Activated CD8-positive, alpha-beta T cell treated with anti-CD3 and anti-CD28 coated beads for 36 hours (primary cell): Measurements from ENCODE around the gene CCDC146. TPM values are rescaled to one million over a fixed set of nuclear protein-coding genes. Genes with fewer than 3 reads are reported as not detected.

Experiments
- ATAC-seq: fragments of 200-7000 bp; cut with Tn5 transposase; one replicate; pipeline ENCODE4 v1.10.0; 2021; ENCODE audit warnings: mild to moderate bottlenecking, moderate library complexity
- CTCF ChIA-PET: fragments of 350-600 bp; sonication (Branson Sonifier 250); formaldehyde crosslinking; loops from one replicate; lab custom pipeline; 2021; ENCODE audit warnings: antibody characterized with exemption; lab: Charles Lee
- POLR2A ChIA-PET: fragments of 350-600 bp; sonication (Branson Sonifier 250); formaldehyde crosslinking; loops from one replicate; lab custom pipeline; 2021; ENCODE audit warnings: antibody characterized with exemption; lab: Charles Lee
- DNase-seq: peaks from one replicate; pipeline ENCODE4 v3.0.0-alpha.2; 2020
- H3K27ac Mint-ChIP-seq: one replicate; pipeline ENCODE4 v1.8.0; 2021; ENCODE audit warnings: mild to moderate bottlenecking, mixed read lengths
- H3K27me3 Mint-ChIP-seq: one replicate; pipeline ENCODE4 v1.8.0; 2021; ENCODE audit warnings: mixed read lengths
- H3K36me3 Mint-ChIP-seq: one replicate; pipeline ENCODE4 v1.8.0; 2021; ENCODE audit warnings: low read depth, mixed read lengths
- H3K4me1 Mint-ChIP-seq: one replicate; pipeline ENCODE4 v1.8.0; 2021; ENCODE audit warnings: low read depth, mixed read lengths
- H3K4me3 Mint-ChIP-seq: one replicate; pipeline ENCODE4 v1.8.0; 2021; ENCODE audit warnings: mild to moderate bottlenecking, moderate library complexity, mixed read lengths
- H3K9me3 Mint-ChIP-seq: one replicate; pipeline ENCODE4 v1.8.0; 2021; ENCODE audit warnings: mixed read lengths
- CTCF ChIP-seq: fragments of 200-600 bp; IDR thresholded peaks from one replicate; pipeline ENCODE4 v1.8.0; 2022; ENCODE audit warnings: antibody characterized with exemption, mild to moderate bottlenecking
- intact Hi-C: fragments of 100-400 bp; cut with micrococcal nuclease; formaldehyde crosslinking; loops from one replicate; pipeline ENCODE4 v1.10.0; 2022
- total RNA-seq, 2 experiments: library from RNA; stranded (reverse); gene quantifications; one replicate each; pipeline ENCODE4 v1.2.3, GENCODE V29; 2021

The CCDC146 gene
- total RNA-seq, 2 experiments from 2014 or later: 2.1 to 2.6 TPM

GRCh38 chr7:77309714-77310220 is 187.4 kb downstream of the CCDC146 start:
- no peak overlapping the region for H3K4me3 Mint-ChIP-seq
- TF ChIP-seq CTCF: no peak
- DNase-seq: no peak

GRCh38 chr7:77310982-77311381 is 188.6 kb downstream of the CCDC146 start:
- intact Hi-C loops: no loop called here
- no peak for DNase-seq
- Mint-ChIP-seq H3K27me3 (no peaks in the 10 kb centered on the region), H3K4me1 (peaks cover 8% of the 10 kb centered on the region), H3K4me3 (no peak overlapping the region), H3K36me3 (peaks cover 5% of the 10 kb centered on the region), H3K9me3 (no peaks in the 10 kb centered on the region), H3K27ac (no peak overlapping the region)
- ChIA-PET POLR2A (no interaction called here), CTCF (no interaction called here)
- ATAC-seq: no peak
- no peak for TF ChIP-seq CTCF

More at GRCh38 chr7:77309714-77310220, 187.4 kb downstream of the CCDC146 start:
- ATAC-seq: no peak
- Mint-ChIP-seq H3K36me3 (peaks cover 5% of the 10 kb centered on the region), H3K27me3 (no peaks in the 10 kb centered on the region), H3K4me1 (peaks cover 8% of the 10 kb centered on the region), H3K27ac (no peak overlapping the region), H3K9me3 (peaks cover 4% of the 10 kb centered on the region)
- CTCF ChIA-PET: no interaction called here
- intact Hi-C loops: no loop called here
- POLR2A ChIA-PET: interaction anchor here (1.2 kb wide), 1 partner anchor 14 kb away, joined by 3 read pairs; no protein-coding TSS in a partner anchor

- H3K4me1 Mint-ChIP-seq: peaks cover 8% of the 10 kb centered on the region
- TF ChIP-seq CTCF: no peak
- no peak overlapping the region for H3K27ac Mint-ChIP-seq
- intact Hi-C loops: no loop called here
- H3K9me3 Mint-ChIP-seq: no peaks in the 10 kb centered on the region
- no peak for DNase-seq
- no peak overlapping the region for H3K4me3 Mint-ChIP-seq
- POLR2A ChIA-PET: no interaction called here
- CTCF ChIA-PET: interaction anchor here (1.1 kb wide), 1 partner anchor 19 kb away, joined by 4 read pairs; no protein-coding TSS in a partner anchor
- no peak for ATAC-seq
- peaks cover 10% of the 10 kb centered on the region for H3K36me3 Mint-ChIP-seq
- H3K27me3 Mint-ChIP-seq: no peaks in the 10 kb centered on the region
Measured at GRCh38 chr7:77313085-77313484, 190.7 kb downstream of the CCDC146 start.

GRCh38 chr7:77313876-77314480 is 191.6 kb downstream of the CCDC146 start:
- intact Hi-C loops: no loop called here
- no peak for ATAC-seq
- H3K9me3 Mint-ChIP-seq: no peaks in the 10 kb centered on the region
- POLR2A ChIA-PET: no interaction called here
- DNase-seq: no peak
- no peak overlapping the region for H3K4me3 Mint-ChIP-seq
- CTCF ChIA-PET: interaction anchor here (1.1 kb wide), 1 partner anchor 18 kb away, joined by 4 read pairs; no protein-coding TSS in a partner anchor
- no peak for TF ChIP-seq CTCF
- H3K4me1 Mint-ChIP-seq: peaks cover 8% of the 10 kb centered on the region
- no peaks in the 10 kb centered on the region for H3K27me3 Mint-ChIP-seq
- no peak overlapping the region for H3K27ac Mint-ChIP-seq
- peaks cover 15% of the 10 kb centered on the region for H3K36me3 Mint-ChIP-seq

GRCh38 chr7:77315182-77315591 is 192.8 kb downstream of the CCDC146 start:
- Mint-ChIP-seq H3K4me3 (no peak overlapping the region), H3K4me1 (no peaks in the 10 kb centered on the region), H3K27ac (no peak overlapping the region), H3K36me3 (peaks cover 17% of the 10 kb centered on the region), H3K9me3 (no peaks in the 10 kb centered on the region), H3K27me3 (no peaks in the 10 kb centered on the region)
- ChIA-PET POLR2A (no interaction called here), CTCF (interaction anchor here (1.1 kb wide), 1 partner anchor 13 kb away, joined by 3 read pairs; no protein-coding TSS in a partner anchor)
- no peak for DNase-seq
- no peak for ATAC-seq
- TF ChIP-seq CTCF: no peak
- intact Hi-C loops: no loop called here
